ENCODE results near the gene PDE11A. TPM values are rescaled to one million over a fixed set of nuclear protein-coding genes. Genes with fewer than 3 reads are reported as not detected.

The PDE11A gene
- total RNA-seq, 3 donors from 2014 or later = 0.96 to 2.3 (median 2.2) TPM

DNA sequence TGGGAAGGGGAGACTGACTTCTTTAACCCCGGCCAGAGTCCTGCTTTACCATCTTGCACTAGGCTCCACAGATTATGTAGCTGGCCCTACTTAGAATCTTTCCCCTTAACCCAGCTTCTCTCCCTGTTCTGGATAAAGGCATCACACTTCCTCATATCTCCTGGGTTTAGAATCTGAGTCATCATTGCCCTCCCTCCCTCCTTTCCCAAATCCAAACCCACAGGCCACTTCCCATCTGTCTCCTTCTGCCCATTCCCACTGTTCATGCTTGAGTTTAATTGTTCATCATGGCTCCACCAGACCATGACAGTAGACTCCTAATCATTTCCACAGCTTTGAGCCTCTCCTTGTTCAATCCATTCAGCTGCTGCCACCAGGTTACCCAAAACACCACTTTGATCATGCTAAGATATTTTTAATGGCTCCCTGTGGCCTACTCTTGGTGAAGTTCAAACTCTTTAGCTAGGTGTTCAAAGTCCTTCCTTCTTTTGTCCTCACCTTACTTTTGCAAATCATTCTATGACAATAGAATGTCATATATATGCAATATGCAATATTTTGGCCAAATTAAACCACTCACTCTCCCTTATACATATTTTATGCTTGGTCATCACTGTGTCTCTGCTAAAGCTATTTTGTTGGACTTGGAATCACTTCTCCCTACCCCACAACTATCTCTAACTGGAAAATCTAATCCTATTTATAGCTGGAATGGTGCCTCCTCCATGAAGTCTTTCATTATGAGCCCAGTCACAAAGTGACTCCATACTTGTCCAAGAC is 5.5 kb downstream of the PDE11A start:
- DNase-seq (ENCODE audit: low spot score in 2 of 2) = no peak
- no peak overlapping the region for H3K4me3 ChIP-seq
- no peak for TF ChIP-seq POLR2A (IDR thresholded peaks at IDR 0.05)
- H3K4me1 ChIP-seq = no peaks in the 10 kb centered on the region
- H3K27me3 ChIP-seq = no peaks in the 10 kb centered on the region
- no peaks in the 10 kb centered on the region for H3K9me3 ChIP-seq
- no peak overlapping the region for H3K27ac ChIP-seq
- intact Hi-C loops (cut with DNase I; ENCODE audit: low total_unique reads) = no loop called here
- H3K36me3 ChIP-seq = no peaks in the 10 kb centered on the region

DNA sequence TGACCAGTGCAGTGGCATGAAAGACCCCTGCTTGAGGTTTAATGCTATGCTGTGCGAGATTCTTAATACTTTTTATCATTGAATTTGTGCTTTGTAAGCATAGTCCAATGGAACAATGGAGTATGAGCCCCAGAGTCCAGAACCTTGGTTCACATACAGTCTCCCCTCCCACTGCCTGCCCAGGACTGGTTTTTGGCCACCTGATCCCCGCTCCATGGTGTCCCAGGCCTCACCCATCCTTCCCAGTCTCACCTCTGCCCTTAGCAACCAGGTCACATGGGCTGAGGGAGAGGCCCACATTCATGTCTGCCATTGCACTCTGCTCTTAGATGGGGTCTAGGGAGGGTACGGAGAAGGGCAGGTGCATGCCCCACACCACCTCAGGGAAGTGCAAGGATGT is 6.3 kb downstream of the PDE11A start:
- H3K27ac ChIP-seq = no peak overlapping the region
- no peak for DNase-seq (ENCODE audit: low spot score in 2 of 2)
- TF ChIP-seq, protein P1, sequence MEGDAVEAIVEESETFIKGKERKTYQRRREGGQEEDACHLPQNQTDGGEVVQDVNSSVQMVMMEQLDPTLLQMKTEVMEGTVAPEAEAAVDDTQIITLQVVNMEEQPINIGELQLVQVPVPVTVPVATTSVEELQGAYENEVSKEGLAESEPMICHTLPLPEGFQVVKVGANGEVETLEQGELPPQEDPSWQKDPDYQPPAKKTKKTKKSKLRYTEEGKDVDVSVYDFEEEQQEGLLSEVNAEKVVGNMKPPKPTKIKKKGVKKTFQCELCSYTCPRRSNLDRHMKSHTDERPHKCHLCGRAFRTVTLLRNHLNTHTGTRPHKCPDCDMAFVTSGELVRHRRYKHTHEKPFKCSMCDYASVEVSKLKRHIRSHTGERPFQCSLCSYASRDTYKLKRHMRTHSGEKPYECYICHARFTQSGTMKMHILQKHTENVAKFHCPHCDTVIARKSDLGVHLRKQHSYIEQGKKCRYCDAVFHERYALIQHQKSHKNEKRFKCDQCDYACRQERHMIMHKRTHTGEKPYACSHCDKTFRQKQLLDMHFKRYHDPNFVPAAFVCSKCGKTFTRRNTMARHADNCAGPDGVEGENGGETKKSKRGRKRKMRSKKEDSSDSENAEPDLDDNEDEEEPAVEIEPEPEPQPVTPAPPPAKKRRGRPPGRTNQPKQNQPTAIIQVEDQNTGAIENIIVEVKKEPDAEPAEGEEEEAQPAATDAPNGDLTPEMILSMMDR (IDR thresholded peaks at IDR 0.05) = no peak
- TF ChIP-seq POLR2A (IDR thresholded peaks at IDR 0.05) (no peak), POLR2AphosphoS5 (IDR thresholded peaks at IDR 0.05) (no peak)
- intact Hi-C loops (cut with DNase I; ENCODE audit: low total_unique reads) = no loop called here
- no peaks in the 10 kb centered on the region for H3K27me3 ChIP-seq
- no peaks in the 10 kb centered on the region for H3K36me3 ChIP-seq
- H3K9me3 ChIP-seq = no peaks in the 10 kb centered on the region
- no peak overlapping the region for H3K4me3 ChIP-seq
- no peaks in the 10 kb centered on the region for H3K4me1 ChIP-seq

DNA sequence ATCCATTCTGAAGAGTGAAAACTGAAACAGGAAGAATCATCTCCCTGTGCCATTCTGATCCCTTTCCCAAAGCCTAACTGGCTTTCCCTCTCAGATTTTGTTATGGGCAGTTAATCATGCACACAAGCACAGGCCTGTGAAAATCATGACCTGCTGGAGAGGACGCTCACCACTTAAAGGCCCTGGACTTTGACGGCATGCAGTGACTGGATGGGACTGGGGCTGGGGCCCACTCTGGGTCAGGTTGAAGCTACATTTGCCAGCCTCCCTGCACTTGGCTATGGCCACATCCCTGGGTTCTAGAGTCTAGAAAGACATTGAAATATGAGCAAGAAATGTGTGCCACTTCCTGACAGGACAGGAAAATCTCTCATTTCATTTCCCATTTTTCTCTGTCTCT is 12.9 kb downstream of the PDE11A start:
- no peak overlapping the region for H3K4me3 ChIP-seq
- DNase-seq (ENCODE audit: low spot score in 2 of 2) = no peak
- H3K9me3 ChIP-seq = no peaks in the 10 kb centered on the region
- no peak for TF ChIP-seq POLR2AphosphoS5 (IDR thresholded peaks at IDR 0.05)
- TF ChIP-seq, protein P1 (IDR thresholded peaks at IDR 0.05) = no peak
- no peak for TF ChIP-seq POLR2A (IDR thresholded peaks at IDR 0.05)
- no peak overlapping the region for H3K27ac ChIP-seq
- no peaks in the 10 kb centered on the region for H3K4me1 ChIP-seq
- intact Hi-C loops (cut with DNase I; ENCODE audit: low total_unique reads) = no loop called here
- no peaks in the 10 kb centered on the region for H3K36me3 ChIP-seq
- no peaks in the 10 kb centered on the region for H3K27me3 ChIP-seq

DNA sequence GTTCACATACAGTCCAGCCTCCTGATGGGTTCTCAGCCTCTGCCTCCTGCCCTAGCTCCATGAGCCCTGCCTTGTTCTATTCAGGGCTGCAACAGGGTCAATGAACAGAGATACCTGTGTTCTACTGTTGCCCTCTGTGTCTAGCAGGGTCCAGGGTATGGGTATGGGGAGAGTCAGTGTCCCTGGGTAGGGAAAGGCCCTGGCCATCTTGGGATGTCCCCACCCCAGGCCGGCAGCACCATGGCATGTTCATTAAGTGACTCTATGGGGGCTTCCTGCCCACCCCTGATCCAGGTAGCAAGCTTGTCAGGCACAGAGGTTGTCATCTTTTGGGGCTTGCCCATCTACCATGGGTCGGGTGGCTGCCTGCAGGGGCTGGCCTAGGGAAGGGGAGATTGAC is 13.5 kb downstream of the PDE11A start:
- no peaks in the 10 kb centered on the region for H3K9me3 ChIP-seq
- H3K4me3 ChIP-seq = no peak overlapping the region
- no peak for DNase-seq (ENCODE audit: low spot score in 2 of 2)
- no peak for TF ChIP-seq POLR2A (IDR thresholded peaks at IDR 0.05)
- no peak for TF ChIP-seq POLR2AphosphoS5 (IDR thresholded peaks at IDR 0.05)
- TF ChIP-seq, protein P1 (IDR thresholded peaks at IDR 0.05) = no peak
- no peak overlapping the region for H3K27ac ChIP-seq
- intact Hi-C loops (cut with DNase I; ENCODE audit: low total_unique reads) = no loop called here
- H3K27me3 ChIP-seq = no peaks in the 10 kb centered on the region
- no peaks in the 10 kb centered on the region for H3K4me1 ChIP-seq
- H3K36me3 ChIP-seq = no peaks in the 10 kb centered on the region

DNA sequence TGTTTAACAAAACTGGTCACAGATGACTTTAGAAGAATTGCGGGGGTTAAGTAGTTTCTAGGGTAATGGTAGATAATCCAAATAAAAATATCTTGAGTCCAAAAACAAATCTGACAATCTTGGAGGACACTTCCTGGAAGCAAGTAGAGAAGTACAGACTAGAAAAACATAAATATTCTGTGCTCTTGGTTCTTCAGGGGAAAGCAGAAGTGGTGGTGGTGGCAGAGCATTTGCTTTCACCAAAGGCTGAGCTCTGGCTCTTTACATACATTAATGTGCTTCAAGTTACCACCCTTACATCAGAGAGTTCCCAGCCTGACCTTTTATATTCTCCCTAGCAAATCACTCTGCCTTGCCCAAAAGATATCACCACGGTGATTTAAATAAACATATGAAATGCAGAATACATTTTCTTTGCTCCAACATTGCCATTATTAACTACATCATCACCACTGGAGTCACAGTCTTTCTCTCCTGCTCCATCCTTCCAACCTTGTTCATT is 15.3 kb downstream of the PDE11A start:
- intact Hi-C loops (cut with DNase I; ENCODE audit: low total_unique reads) = no loop called here
- no peaks in the 10 kb centered on the region for H3K36me3 ChIP-seq
- no peaks in the 10 kb centered on the region for H3K4me1 ChIP-seq
- H3K4me3 ChIP-seq = no peak overlapping the region
- H3K27ac ChIP-seq = no peak overlapping the region
- no peaks in the 10 kb centered on the region for H3K9me3 ChIP-seq
- DNase-seq (ENCODE audit: low spot score in 2 of 2) = no peak
- H3K27me3 ChIP-seq = no peaks in the 10 kb centered on the region
- TF ChIP-seq POLR2A (IDR thresholded peaks at IDR 0.05) (no peak), POLR2AphosphoS5 (IDR thresholded peaks at IDR 0.05) (no peak)
- TF ChIP-seq, protein P1 (IDR thresholded peaks at IDR 0.05) = no peak
